ENCODE measurements around the gene PLEKHG2. TPM values are rescaled to one million over a fixed set of nuclear protein-coding genes. Genes with fewer than 3 reads are reported as not detected.

PLEKHG2 gene
- total and polyA plus RNA-seq, 9 of the 15 experiments (the other 6 are each of a cell fraction or from before 2014, with no cell fraction given), result 0.98 to 45.7 (median 9.8) TPM

GRCh38 chr19:39381910-39382611, 30.4 kb upstream of the PLEKHG2 start (continued):
- TF ChIP-seq ZNF431 (CRISPR knock-in tag; IDR thresholded peaks at IDR 0.05), result 0 out of 2 replicates have a peak, but pooled peaks have one; percentile 39
- no peak for TF ChIP-seq NCOA2 (IDR thresholded peaks at IDR 0.05; ENCODE audit: partially characterized antibody in 2 of 2)
- TF ChIP-seq, protein P1, sequence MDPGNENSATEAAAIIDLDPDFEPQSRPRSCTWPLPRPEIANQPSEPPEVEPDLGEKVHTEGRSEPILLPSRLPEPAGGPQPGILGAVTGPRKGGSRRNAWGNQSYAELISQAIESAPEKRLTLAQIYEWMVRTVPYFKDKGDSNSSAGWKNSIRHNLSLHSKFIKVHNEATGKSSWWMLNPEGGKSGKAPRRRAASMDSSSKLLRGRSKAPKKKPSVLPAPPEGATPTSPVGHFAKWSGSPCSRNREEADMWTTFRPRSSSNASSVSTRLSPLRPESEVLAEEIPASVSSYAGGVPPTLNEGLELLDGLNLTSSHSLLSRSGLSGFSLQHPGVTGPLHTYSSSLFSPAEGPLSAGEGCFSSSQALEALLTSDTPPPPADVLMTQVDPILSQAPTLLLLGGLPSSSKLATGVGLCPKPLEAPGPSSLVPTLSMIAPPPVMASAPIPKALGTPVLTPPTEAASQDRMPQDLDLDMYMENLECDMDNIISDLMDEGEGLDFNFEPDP (CRISPR knock-in tag; IDR thresholded peaks at IDR 0.05), result no peak
- peak; percentile 92 for TF ChIP-seq NCOR1 (IDR thresholded peaks at IDR 0.05)
- no peak for TF ChIP-seq ESRRB (CRISPR knock-in tag; IDR thresholded peaks at IDR 0.05; ENCODE audit: borderline replicate concordance)
- peak; percentile 71 for TF ChIP-seq RNF2 (IDR thresholded peaks at IDR 0.05)
- no peak for TF ChIP-seq ZNF57 (CRISPR knock-in tag; IDR thresholded peaks at IDR 0.05)
- no peak for TF ChIP-seq MEF2A (IDR thresholded peaks at IDR 0.05; ENCODE audit: control insufficient read depth, low read depth, low read length)
- TF ChIP-seq, protein P2, sequence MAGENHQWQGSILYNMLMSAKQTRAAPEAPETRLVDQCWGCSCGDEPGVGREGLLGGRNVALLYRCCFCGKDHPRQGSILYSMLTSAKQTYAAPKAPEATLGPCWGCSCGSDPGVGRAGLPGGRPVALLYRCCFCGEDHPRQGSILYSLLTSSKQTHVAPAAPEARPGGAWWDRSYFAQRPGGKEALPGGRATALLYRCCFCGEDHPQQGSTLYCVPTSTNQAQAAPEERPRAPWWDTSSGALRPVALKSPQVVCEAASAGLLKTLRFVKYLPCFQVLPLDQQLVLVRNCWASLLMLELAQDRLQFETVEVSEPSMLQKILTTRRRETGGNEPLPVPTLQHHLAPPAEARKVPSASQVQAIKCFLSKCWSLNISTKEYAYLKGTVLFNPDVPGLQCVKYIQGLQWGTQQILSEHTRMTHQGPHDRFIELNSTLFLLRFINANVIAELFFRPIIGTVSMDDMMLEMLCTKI (IDR thresholded peaks at IDR 0.05; ENCODE audit: partially characterized antibody), result no peak
- TF ChIP-seq RBM25 (IDR thresholded peaks at IDR 0.05; ENCODE audit: low read depth, low read length, severe bottlenecking), result no peak
- TF ChIP-seq ZNF584 (CRISPR knock-in tag; IDR thresholded peaks at IDR 0.05; ENCODE audit: low read depth), result 0 out of 2 replicates have a peak, but pooled peaks have one; percentile 38
- TF ChIP-seq CREB3L1 (IDR thresholded peaks at IDR 0.05; ENCODE audit: borderline replicate concordance, low read depth), result no peak
- TF ChIP-seq, protein P3, sequence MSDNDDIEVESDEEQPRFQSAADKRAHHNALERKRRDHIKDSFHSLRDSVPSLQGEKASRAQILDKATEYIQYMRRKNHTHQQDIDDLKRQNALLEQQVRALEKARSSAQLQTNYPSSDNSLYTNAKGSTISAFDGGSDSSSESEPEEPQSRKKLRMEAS (CRISPR knock-in tag; IDR thresholded peaks at IDR 0.05), result peak; percentile 80
- no peak for TF ChIP-seq TAF9B (IDR thresholded peaks at IDR 0.05; ENCODE audit: partially characterized antibody)
- TF ChIP-seq FOXJ3 (CRISPR knock-in tag; IDR thresholded peaks at IDR 0.05), result no peak
- no peak for TF ChIP-seq ZNF347 (CRISPR knock-in tag; IDR thresholded peaks at IDR 0.05; ENCODE audit: low read depth)
- TF ChIP-seq NBN (IDR thresholded peaks at IDR 0.05; ENCODE audit: low read depth), result peak; percentile 65; the same call in 1 of the 2 replicates
- no peak for TF ChIP-seq ZNF121 (CRISPR knock-in tag; conservative IDR thresholded peaks at IDR 0.05)
- TF ChIP-seq DACH1 (IDR thresholded peaks at IDR 0.05; ENCODE audit: partially characterized antibody), result peak; percentile 41
- no peak for TF ChIP-seq DIDO1 (tag; IDR thresholded peaks at IDR 0.05; ENCODE audit: low read depth)
- peak; percentile 96 to 98 for TF ChIP-seq RCOR1 (IDR thresholded peaks at IDR 0.05; ENCODE audit: borderline replicate concordance in 1 of 2, low read depth in 2 of 2, low read length in 2 of 2)
